ENCODE results near the gene TNFRSF4. TPM values are rescaled to one million over a fixed set of nuclear protein-coding genes. Genes with fewer than 3 reads are reported as not detected.

Gene TNFRSF4
- total RNA-seq, 3 donors from 2014 or later (not counting 1 experiment from before 2014, with no cell fraction given), result 14.3 to 26.5 (median 15.7) TPM

DNA sequence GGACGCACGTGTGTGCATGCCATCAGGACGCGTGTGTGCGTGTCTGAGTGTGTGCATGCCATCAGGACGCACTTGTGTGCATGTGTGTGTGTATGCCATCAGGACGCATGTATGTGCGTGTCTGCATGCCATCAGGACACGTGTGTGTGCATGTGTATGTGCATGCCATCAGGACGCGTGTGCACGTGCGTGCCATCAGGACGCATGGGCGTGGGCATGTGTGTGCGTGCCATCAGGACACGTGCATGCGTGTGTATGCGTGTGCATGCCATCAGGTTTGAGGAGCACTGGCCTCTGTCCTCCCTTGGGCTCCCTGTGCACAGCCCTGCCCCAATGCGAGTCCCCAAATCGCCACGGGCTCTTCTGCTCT, 45.2 kb upstream of the TNFRSF4 start:
- Histone ChIP-seq H3K36me3 (ENCODE audit: control insufficient read depth, insufficient read depth, low read length) (peaks cover 43% of the 10 kb centered on the region), H3K4me3 (ENCODE audit: low read length) (no peak overlapping the region), H3K4me1 (ENCODE audit: control insufficient read depth, insufficient read depth, low read length) (peaks cover 9% of the 10 kb centered on the region), H3K27me3 (ENCODE audit: control insufficient read depth, insufficient read depth, low read length) (no peaks in the 10 kb centered on the region), H3K27ac (ENCODE audit: low read length) (no peak overlapping the region), H3K9me3 (ENCODE audit: control insufficient read depth, insufficient read depth, low read length) (no peaks in the 10 kb centered on the region)
- intact Hi-C loops (cut with micrococcal nuclease), result no loop called here
- peaks cover 15 to 31% of the 10 kb centered on the region in 2 donors for H3K4me1 Mint-ChIP-seq
- no peak overlapping the region for H3K4me3 Mint-ChIP-seq
- no peak for TF ChIP-seq CTCF (IDR thresholded peaks at IDR 0.05)
- no peaks in the 10 kb centered on the region for H3K27me3 Mint-ChIP-seq (ENCODE audit: low read depth in 2 of 2)
- H3K27ac Mint-ChIP-seq, result no peak overlapping the region
- H3K9me3 Mint-ChIP-seq, result no peaks in the 10 kb centered on the region
- H3K36me3 Mint-ChIP-seq, result no peaks in the 10 kb centered on the region
- WGBS (ENCODE audit: insufficient coverage), result 98% methylated on average over 22 of the region's 22 CpGs
- no peak for DNase-seq
- no peak for ATAC-seq

GRCh38 chr1:1256956-1257871, 43.3 kb upstream of the TNFRSF4 start:
- Mint-ChIP-seq H3K9me3 (no peaks in the 10 kb centered on the region), H3K4me3 (no peak overlapping the region), H3K36me3 (no peaks in the 10 kb centered on the region), H3K27ac (no peak overlapping the region), H3K4me1 (peaks cover 22 to 31% of the 10 kb centered on the region in 2 donors), H3K27me3 (ENCODE audit: low read depth in 2 of 2) (no peaks in the 10 kb centered on the region)
- WGBS (ENCODE audit: insufficient coverage), result 95% methylated on average over 25 of the region's 31 CpGs
- peaks cover 9% of the 10 kb centered on the region for H3K4me1 ChIP-seq (ENCODE audit: control insufficient read depth, insufficient read depth, low read length)
- H3K27ac ChIP-seq (ENCODE audit: low read length), result no peak overlapping the region
- peaks cover 42% of the 10 kb centered on the region for H3K36me3 ChIP-seq (ENCODE audit: control insufficient read depth, insufficient read depth, low read length)
- intact Hi-C loops (cut with micrococcal nuclease), result no loop called here
- no peak for ATAC-seq
- no peak overlapping the region for H3K4me3 ChIP-seq (ENCODE audit: low read length)
- H3K27me3 ChIP-seq (ENCODE audit: control insufficient read depth, insufficient read depth, low read length), result no peaks in the 10 kb centered on the region
- no peak for TF ChIP-seq CTCF (IDR thresholded peaks at IDR 0.05)
- no peaks in the 10 kb centered on the region for H3K9me3 ChIP-seq (ENCODE audit: control insufficient read depth, insufficient read depth, low read length)
- DNase-seq, result no peak

GRCh38 chr1:1255611-1256010, 41.7 kb upstream of the TNFRSF4 start:
- Histone ChIP-seq H3K4me1 (ENCODE audit: control insufficient read depth, insufficient read depth, low read length) (peaks cover 13% of the 10 kb centered on the region), H3K27me3 (ENCODE audit: control insufficient read depth, insufficient read depth, low read length) (no peaks in the 10 kb centered on the region), H3K4me3 (ENCODE audit: low read length) (no peak overlapping the region), H3K27ac (ENCODE audit: low read length) (no peak overlapping the region), H3K9me3 (ENCODE audit: control insufficient read depth, insufficient read depth, low read length) (no peaks in the 10 kb centered on the region), H3K36me3 (ENCODE audit: control insufficient read depth, insufficient read depth, low read length) (peaks cover 38% of the 10 kb centered on the region)
- H3K9me3 Mint-ChIP-seq, result no peaks in the 10 kb centered on the region
- 94% methylated on average over 9 of the region's 10 CpGs for WGBS (ENCODE audit: insufficient coverage)
- DNase-seq (no peak), ATAC-seq (no peak)
- no peaks in the 10 kb centered on the region for H3K36me3 Mint-ChIP-seq
- H3K27ac Mint-ChIP-seq, result peak overlapping the region; percentile 18 to 22
- no peak overlapping the region for H3K4me3 Mint-ChIP-seq
- H3K27me3 Mint-ChIP-seq (ENCODE audit: low read depth in 2 of 2), result no peaks in the 10 kb centered on the region
- peaks cover 16 to 30% of the 10 kb centered on the region in 2 donors for H3K4me1 Mint-ChIP-seq
- no peak for TF ChIP-seq CTCF (IDR thresholded peaks at IDR 0.05)
- intact Hi-C loops (cut with micrococcal nuclease), result no loop called here
